Endometrium (tissue), 2 donors: Measurements from ENCODE around the gene ADM2.
"Not testable (repeated sequence)": the region's sequence is repeated elsewhere in the genome, so short reads cannot be mapped to it uniquely, and the experiment has no call there.

Experiments used
- FAIRE-seq: peaks from 2 replicates; lab custom pipeline; 2012; peaks lifted over from hg19 to GRCh38; lab: Jason Lieb, UNC
- donor health status: control.
- donor health status: control.

The ADM2 gene

DNA sequence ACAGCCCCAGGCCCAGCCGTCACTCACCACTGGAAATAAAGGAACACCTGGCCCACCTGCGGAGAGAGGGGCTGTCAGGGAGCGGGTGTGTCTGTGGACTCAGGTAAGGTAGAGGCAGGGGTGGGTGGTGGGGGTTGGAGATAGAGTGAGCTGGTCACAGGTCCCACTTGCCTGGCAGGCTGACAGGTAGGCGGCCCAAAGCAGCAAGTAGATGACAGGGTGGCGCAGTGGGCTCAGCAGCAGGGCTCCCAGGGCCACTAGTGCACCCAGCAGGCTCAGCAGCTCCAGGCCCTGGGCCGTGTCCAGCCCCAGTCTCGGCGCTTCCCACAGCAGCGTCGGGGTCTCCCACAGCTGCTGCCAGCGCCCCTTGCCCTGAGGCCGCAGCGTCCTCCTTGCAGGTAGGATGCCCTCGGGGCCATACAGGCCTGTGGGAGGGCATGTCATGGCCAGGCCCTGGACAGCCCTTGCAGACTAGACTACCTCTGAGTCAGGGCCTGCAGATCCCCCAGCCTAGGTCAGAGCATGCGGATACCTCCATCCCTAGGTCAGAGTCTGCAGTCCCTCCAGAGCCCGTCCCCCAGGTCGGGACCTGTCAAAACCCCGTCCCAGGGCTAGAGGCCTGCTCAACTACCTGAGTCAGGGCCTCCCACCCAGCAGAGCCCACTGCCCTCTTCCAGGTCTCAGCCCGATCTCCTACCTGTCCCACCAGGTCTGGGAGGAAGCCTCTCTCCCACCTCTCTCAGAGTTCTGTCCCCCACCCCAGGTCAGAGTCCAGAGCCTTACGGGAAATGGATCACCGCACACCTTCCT, 25.5 kb downstream of the ADM2 start:
- no peak for FAIRE-seq

DNA sequence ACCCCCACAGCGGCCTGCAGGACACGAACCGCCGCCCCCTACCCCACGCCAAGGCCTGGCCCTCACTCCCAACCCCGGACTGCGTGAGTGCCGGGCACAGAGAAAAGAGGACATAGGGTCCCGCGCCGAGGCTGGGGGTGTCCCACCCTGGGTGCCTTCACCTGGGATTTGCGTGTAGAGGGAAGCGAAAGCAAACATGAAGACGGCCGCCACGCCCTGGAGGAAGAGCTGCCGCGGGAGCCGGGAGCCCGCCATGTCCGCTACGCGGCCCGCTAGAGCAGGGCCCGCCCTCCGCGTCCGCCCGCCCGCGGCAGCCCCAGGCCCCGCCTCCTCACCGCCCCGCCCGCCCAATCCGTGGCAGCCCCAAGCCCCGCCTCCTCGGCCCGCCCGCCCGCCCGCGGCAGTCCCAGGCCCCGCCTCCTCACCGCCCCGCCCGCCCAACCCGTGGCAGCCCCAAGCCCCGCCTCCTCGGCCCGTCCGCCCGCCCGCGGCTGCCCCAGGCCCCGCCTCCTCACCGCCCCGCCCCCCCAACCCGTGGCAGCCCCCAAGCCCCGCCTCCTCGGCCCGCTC, 26.2 kb downstream of the ADM2 start, which contains the start of gene LMF2:
LMF2 (minus strand) TSS at position 282 of the 570 bp plus-strand sequence; CDS start at position 255, 27 bp downstream.
- no peak for FAIRE-seq

DNA sequence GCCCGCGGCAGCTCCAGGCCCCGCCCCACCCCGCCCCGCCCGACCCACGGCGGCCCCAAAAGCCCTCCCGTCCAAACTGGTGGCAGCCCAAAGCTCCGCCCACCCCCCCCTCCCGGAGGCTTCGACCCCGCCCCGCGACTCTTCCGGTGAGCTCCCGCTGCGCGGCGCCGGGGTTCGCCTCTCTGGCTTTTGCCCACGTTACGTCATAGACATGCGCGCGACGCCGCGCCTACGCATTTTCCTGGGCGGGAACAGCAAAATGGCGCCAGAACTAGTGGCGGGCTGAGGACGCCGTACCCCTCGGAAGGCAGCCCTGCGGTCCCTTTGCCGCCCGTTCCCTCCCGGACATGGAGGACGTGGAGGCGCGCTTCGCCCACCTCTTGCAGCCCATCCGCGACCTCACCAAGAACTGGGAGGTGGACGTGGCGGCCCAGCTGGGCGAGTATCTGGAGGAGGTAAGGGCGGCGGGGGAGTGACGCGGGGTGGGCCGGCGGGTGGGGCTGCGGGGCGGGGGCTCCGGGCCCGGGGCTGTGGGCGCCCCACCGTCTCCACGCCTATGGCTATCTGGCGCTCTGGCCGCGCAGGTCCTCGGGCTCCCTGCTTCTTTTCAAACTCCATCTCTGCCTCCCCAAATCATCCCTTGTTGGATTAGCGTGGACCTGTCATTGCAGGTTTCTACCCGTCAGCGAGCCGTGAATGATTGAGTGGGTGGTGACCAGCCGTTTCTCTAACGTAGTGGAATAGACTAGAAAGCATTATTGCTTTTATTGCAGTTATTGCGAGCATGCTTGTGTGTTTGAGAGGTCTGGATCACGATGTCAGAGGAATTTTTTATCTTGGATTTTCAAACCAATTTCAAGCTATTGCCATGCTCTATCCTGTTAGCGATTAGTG, 26.9 kb downstream of the ADM2 start, which contains the start of gene NCAPH2:
NCAPH2 (plus strand) TSS at position 234 of the 894 bp plus-strand sequence; CDS start at position 348, 114 bp downstream.
- FAIRE-seq = no peak

DNA sequence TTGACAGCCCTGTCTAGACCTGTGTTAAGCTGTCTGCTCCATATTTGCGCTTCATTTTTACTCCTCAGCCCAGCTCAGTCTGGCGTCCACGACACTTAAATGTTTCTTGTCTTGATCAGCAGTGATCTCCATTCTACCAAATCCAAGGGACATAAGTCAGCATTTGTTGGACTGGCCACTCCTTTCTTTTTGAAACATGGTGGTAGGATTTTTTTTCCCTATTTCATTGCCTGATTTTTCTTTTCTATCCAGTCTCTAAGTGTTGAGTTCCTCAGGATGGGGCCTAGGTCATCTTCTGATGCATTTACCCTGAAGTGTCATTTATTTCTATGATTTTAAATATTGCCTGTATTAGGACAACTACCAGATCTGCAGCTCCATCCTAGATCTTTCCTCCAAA, 27.6 kb downstream of the ADM2 start:
- FAIRE-seq = no peak

DNA sequence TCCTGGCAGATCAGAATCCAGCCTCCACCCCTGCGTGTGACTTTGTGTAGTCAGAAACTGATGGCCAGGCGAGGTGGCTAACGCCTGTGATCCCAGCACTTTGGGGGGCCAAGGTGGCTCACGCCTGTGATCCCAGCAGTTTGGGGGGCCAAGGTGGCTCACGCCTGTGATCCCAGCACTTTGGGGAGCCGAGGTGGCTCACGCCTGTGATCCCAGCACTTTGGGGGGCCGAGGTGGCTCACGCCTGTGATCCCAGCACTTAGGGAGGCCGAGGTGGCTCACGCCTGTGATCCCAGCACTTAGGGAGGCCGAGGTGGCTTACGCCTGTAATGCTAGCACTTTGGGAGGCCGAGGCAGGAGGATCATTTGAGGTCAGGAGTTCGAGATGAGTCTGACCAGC, 31.8 kb downstream of the ADM2 start:
- FAIRE-seq = no peak

DNA sequence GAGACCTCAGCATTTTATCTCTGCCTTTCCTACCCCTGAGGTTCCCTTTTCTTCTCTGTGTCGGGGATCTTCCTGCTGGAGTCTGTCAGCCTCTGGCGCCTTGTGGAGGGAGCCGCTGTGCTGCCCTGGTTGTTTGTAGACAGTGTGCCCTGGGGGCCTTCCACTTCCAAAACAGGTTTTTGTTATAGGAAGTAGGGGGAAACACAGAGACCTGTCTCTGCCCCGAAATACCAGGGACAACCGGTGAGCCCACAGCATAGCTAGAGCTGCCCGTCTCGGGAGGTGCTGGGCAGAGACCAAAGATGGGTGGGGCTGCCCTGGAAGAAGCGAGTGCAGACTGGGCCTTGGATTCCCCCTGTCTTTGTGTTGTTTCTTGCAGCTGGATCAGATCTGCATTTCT, 34.7 kb downstream of the ADM2 start:
- FAIRE-seq = no peak

DNA sequence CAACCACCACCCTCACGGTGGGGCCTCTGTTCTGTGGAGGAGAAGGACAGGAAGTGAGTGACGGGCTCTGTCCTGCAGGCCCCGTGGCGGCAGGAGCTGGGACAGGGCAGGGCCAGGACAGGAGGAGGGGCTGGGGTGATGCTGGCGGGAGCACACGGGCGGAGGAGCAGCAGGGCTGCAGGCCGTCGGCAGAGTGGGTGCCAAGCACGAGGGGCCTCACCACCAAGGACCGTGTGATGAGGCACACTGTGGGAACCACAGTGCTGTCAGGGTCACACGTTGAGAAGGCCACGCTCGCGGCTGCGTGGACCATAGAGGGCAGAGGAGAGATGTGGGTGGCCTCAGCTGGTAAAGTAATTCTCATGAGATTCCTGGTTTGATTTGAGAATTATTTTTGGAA, 35.5 kb downstream of the ADM2 start:
- no peak for FAIRE-seq

DNA sequence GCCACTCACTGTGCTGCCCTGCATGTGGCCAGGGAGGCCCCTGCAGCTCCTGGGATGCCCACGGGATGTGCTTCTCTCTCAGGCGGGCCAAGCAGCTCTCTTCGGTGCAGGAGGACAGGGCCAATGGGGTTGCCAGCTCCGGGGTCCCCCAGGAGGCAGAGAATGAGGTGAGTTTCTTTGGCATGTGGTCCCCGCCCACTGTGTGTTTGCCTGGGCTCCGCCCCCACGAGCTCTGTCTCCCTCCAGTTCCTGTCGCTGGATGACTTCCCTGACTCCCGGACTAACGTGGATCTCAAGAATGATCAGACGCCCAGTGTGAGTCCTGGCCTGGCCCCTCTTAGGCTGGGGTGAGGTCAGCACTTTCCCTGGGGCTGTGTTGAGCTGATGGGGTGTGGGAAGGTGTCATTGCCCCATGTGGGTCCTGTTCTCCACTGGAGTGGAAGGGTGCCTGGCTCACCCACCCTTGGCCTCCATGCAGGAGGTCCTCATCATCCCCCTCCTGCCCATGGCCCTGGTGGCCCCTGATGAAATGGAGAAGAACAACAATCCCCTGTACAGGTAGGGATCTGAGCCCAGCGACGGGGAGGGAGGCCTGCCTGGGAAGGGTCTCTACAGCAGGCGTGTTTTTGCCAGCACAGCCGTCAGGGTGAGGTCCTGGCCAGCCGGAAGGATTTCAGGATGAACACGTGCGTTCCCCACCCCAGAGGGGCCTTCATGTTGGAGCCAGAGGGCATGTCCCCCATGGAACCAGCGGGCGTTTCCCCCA, 36.3 kb downstream of the ADM2 start:
- FAIRE-seq = no peak

DNA sequence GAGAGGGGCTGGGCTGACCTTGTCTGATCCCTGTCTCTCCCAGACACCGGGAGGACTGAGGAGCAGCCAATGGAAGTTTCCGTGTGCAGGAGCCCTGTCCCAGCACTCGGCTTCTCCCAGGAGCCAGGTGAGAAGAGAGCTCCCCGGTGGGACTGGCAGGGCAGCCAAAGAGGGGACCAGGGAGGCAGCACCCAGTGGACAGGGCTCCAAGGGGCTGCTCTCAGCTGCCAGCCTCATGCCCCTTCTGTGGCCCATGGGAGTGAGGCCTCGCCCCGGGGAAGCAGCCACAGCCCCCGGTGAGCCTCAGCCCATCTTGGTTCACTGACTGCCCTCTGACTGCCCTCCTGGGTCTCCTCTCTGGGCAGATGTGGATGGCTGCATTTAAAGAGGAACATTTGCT, 37.3 kb downstream of the ADM2 start:
- FAIRE-seq = no peak

DNA sequence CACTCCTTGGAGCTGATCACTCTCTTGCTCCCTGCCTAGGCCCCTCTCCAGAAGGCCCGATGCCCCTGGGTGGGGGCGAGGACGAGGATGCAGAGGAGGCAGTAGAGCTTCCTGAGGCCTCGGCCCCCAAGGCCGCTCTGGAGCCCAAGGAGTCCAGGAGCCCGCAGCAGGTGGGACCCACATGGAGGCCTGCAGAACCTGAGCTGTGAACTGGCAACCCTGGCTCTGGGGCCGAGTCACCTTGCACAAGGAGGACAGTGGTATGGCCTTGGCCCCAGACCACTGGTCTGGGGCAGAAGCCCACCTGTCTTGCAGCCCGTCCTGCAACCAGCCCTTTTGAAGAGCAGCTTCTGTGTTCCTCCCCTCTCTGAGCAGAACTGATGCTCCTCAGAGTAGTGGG, 37.8 kb downstream of the ADM2 start:
- FAIRE-seq = no peak

DNA sequence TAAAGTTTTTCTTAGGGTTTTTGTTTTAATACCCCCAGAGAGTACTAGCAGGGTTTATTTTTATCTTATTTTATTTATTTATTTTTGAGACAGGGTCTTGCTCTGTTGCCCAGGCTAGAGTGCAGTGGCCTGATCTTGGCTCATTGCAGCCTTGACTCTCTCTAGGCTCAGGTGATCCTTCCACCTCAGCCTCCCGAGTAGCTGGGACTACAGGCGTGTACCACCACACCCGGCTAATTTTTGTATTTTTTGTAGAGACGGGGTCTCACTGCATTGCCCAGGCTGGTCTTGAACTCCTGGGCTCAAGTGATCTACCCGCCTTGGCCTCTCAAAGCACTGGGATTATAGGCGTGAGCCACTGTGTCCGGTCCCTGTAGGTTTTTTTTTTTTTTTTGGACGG, 38.8 kb downstream of the ADM2 start:
- FAIRE-seq = not testable (repeated sequence)

DNA sequence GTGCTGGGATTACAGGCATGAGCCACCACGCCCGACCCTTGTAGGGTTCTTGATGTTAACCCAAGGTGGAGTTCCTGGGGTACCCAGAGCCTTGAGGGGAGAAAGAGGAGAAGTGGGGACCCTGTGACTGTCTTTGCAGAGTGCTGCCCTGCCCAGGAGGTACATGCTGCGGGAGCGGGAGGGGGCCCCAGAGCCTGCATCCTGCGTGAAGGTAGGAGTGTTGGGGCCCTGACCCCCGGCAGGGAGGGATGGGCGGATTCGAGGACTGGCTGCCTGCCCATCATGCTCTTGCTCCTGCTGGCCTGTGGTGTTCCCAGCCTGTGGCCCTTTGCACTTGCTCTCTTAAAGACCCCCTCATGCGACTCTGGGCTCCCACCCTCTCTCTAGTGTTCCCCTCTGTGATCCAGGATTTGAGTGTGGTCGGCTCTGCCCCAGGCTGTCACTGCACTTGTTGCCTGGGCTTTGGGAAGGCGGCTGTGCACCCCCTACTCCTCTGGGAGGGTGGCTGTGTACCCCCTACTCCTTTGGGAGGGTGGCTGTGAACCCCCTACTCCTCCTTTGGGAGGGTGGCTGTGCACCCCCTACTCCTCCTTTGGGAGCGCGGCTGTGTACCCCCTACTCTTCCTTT, 39.6 kb downstream of the ADM2 start:
- no peak for FAIRE-seq

DNA sequence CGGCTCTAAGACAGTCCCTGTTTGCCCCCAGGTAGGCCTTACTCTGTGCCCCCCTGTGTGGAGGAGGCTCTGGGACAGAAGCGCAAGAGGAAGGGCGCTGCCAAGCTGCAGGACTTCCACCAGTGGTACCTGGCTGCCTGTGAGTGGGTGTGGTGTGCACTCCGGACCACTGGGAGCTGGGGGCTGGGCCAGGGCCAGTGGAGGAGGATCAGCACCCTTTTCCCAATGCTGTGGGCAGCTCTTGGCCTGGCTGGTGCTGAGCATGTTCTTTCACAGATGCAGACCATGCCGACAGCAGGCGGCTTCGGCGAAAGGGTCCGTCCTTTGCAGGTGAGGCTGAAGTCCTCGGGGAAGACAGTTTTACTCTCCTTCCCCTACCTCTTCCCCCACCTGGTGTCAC, 40.4 kb downstream of the ADM2 start:
- FAIRE-seq = no peak

DNA sequence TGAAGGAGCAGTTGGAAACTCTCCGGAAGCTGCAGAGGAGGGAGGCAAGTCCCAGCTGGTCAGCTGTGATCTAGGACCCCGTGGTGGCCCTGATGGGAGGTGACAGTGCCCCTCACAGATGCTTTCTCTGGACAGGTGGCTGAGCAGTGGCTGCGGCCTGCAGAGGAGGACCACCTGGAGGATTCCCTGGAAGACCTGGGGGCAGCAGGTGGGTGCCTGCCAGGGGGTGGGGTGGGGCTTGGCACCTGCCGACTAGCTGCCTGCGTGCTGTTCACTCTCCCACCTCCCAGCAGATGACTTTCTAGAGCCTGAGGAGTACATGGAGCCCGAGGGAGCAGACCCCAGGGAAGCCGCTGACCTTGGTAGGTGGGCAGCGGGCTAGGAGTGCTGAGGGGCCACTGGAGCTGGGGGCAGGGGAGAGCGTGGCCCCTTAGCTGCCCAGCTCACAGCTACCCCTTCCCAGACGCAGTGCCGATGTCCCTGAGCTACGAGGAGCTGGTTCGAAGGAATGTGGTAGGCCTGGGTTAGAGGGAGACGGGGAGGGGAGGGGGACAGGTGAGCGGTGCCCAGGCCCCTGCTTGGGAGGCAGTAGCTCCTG, 41.0 kb downstream of the ADM2 start:
- no peak for FAIRE-seq

DNA sequence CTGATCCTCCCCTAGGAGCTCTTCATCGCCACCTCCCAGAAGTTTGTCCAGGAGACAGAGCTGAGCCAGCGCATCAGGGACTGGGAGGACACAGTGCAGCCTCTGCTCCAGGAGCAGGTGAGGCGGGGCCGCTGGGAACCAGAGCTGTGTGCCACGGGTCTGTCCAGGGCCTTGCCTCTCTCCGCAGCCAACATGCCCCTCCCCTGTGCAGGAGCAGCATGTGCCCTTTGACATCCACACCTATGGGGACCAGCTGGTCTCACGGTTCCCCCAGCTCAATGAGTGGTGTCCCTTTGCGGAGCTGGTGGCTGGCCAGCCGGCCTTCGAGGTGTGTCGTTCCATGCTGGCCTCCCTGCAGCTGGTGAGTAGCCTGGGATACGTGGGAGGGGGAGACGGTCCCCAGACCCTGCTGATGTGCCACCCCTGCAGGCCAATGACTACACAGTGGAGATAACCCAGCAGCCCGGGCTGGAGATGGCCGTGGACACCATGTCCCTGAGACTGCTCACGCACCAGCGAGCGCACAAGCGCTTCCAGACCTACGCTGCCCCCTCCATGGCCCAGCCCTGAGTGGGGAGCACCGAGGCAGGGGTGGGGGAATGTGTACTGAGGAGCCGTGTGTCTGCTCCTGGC, 41.6 kb downstream of the ADM2 start:
- no peak for FAIRE-seq

DNA sequence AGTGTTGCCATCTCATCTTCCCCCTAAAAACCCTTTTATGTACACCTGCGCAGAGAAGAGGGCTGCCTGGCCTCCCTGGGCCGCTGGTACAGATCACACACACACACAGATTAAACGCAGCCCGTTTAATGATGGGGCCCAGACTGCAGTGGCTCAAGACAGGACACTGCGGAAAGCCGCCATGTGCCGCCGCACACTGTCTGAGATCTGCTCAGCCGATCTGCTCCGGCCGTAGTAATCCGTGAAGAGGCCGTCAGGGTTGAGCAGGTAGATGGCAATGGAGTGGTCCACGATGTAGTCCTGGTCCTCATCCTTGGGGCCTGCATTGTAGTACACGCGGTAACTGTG, 42.1 kb downstream of the ADM2 start:
- FAIRE-seq = no peak

DNA sequence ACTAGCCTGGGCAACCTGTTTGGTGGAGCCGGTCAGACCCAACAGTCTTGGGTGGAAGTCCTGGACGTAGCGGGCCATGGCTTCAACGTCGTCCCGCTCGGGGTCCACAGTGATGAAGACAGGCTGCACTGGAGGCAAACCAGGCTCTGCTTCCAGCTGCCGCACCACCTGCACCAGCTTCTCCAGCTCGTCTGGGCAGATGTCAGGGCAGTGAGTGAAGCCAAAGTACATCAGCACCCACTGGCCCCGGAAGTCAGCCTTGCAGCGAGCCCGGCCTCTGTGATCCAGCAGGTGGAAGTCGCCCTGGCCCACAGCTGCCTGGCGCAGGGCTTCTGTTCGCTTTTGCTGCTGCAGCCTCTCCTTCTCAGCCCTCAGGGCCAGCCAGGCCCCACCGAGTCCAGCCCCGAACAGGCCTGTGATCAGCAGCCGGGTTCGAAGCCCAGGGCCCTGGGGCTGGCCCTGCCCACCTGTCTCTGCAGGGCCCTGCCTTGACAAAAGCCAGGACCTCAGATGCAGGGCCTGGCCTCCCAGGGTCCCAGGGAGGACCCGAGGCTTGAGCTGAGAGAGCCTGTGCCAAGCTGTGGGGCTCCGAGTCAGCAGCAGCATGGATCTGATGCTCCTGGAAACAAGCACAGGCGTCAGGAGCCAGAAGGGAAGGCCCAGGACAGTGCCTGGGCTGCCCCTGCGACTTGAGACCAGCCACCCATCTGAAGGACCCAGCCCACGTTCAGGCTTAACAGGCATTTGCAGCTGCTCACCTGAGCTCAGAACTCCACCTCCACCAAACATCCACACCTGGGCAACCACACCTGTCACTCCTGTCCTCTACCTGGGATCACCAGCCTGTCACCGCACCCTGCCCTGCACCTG, 42.7 kb downstream of the ADM2 start:
- no peak for FAIRE-seq

DNA sequence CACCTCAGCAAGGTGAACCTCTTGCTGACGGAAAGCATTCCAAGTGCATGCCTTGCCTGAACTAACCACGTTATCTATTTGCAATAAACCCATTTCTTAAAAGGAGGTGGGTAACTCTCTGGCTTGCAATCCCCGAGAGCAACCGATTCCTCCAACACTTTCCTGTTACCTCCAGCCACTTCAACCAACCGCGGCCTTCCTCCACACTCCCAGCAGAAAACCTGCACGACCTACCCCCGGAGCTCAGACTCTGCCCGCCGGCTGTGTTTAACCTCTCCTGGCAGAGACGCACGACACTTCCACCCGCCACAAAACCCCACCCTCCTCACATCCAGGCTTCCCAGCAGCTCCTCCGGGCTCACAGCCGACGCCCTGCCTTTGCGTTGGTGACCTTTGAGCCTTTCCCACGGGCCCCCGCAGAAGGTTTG, 43.3 kb downstream of the ADM2 start:
- no peak for FAIRE-seq

DNA sequence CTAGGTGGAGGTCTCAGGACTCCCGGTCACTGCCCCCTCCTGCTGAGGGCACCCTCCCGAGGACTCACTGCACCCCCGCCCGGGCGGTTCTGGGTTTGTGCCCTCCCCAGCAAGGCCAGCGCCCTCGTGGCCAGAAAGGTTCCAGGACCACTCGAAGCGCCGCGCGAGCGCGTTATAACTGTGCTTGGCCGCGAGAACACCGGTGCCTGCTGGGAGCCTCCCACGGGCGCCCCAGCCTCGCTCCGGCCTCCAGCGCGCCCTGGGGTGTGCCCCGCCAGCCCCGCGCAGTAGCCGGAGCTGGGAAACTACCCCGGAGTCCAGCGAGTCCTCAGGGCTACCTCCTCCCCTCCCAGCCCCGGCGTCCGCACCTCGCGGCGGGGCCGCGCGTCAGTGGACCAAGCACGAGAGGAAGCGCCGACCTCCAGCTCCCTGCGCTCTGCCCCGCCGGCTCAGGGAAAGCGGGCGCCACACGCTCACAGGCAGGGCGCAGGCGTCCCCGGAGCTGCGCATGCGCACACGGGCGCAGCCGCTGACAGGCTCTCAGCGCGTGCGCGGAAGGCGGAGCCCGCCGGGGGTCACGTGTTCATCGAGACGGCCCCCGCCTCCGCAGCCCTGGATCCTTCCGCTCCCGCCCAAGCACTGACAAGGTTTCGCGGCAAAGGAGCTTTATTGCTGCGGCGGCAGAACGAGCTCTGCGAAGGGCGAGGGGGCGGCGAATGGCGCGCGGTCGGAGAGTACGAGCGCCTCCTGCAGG, 43.9 kb downstream of the ADM2 start, which contains the start of gene SCO2:
SCO2 (minus strand) TSS at position 495 of the 754 bp plus-strand sequence. CDS start 1,187 bp downstream, outside the sequence.
- FAIRE-seq = peak; percentile 50
